SIG-M5 treated with dmso at 0.1 percent for 504 hours (cell line): Measurements from ENCODE around the gene MAPK9.

ENCODE experiments used
- DNase-seq: peaks from one replicate; lab custom pipeline; 2025; ENCODE audit not compliant: unreplicated experiment; lab: John Stamatoyannopoulos, UW

The MAPK9 gene

DNA sequence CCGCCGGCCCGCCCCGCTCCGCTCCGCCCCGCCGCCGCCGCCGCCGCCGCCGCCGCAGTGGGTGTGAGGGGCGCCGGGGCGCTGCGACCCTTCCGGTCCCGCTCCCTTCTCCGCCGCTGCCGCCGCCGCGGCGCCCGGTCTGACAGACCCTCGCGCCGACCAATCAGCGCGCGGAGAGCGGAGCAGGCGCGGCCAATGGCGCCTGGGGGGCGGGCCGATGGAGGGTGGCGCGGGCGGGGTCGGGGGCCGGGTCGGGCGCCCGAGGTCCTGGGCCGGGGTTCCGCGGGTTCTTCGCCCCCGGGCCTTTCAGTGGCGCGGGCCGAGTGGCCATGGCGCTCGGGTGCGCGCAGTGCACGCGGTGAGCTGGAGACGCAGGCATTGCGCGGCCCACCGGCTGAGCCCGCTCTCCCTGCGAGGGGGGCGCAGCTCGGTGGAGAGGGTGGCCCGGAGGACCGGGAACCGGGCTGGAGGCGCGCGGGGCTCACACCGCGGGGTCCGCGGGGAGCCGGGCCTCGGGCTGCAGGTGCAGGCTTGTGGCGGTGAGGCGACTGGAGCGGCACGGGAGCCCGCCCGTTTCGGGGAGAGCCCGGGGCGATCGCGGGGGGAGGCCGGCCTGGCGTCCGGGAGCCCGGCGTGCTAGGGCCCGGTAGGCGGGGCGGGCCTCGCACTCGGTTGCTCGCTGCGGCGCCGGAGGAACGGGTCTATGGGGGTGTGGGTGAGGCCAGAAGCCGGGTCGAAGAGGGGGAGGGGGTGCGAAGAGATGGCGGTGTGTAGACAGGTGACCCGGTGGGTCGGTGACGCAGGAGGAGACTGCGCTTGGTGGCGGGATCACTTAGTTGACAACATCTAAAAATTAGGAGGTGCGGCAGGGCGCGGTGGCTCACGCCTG, at the start of gene MAPK9:
MAPK9 (minus strand) TSS at position 141 of the 889 bp plus-strand sequence. CDS start 11,522 bp downstream, outside the sequence.
- peak; percentile 80 for DNase-seq

DNA sequence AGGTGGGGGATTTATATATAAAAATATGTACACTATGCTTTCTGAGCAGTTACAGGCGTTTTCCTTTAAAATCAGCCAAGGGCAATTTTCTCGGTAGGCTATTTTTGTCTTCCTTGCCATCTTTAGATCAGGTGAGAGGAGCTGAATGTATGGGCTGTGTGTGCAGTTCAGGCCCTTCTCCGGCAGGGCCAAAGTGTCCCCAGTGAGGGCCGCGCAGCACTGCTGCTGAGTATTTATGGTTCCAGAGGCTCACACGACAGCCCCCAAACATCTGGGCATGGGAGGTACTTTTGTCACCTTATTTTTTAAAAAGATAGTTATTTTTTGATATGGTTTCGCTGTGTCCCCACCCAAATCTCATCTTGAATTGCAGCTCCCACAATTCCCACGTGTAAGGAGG, 49.7 kb upstream of the MAPK9 start:
- no peak for DNase-seq

DNA sequence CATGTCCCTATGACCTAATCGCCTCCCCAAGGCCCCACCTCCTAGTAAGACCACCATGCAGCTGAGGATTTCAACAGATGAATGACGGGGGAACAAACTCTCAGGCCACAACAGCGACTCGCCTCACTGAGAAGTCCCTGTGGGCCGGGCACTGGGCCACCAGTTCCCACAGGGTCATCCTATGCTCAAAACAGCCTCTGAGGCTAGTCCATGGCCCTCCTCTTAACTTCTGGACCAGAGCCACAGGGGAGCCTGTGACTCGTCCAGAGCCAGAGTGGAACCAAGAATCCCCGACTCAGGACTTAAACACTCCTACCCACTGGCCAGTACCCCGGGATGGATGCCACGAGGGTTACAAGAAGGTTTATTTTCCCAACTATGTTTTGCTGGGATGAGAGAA, 49.0 kb upstream of the MAPK9 start:
- no peak for DNase-seq

DNA sequence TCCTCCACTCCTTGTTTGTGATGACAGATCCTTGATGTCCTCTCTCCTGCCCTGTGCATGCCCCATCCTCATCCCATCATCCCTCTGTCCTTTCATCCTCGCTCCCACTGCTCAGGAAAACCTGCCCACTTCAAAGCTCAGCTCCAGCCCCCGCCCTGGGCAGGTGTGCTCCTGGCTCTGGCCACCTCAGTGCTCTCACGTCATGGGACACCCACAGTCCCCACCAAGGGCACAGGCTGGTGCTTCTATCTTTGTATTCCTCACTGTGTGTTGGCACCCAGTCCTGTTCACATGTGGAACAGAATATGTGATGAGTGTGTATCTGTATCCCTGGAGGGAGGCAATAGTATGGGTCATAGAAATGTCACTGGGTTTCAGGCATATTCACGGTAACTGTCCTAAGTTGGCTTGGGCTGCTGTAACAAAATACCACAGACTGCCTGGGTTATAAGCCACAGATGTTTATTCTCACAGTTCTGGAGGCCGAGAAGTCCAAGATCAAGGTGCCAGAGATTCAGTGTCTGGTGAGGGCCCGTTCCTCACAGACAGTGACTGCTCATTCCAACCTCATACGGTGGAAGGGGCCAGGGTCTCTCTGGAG, 47.8 kb upstream of the MAPK9 start:
- no peak for DNase-seq

DNA sequence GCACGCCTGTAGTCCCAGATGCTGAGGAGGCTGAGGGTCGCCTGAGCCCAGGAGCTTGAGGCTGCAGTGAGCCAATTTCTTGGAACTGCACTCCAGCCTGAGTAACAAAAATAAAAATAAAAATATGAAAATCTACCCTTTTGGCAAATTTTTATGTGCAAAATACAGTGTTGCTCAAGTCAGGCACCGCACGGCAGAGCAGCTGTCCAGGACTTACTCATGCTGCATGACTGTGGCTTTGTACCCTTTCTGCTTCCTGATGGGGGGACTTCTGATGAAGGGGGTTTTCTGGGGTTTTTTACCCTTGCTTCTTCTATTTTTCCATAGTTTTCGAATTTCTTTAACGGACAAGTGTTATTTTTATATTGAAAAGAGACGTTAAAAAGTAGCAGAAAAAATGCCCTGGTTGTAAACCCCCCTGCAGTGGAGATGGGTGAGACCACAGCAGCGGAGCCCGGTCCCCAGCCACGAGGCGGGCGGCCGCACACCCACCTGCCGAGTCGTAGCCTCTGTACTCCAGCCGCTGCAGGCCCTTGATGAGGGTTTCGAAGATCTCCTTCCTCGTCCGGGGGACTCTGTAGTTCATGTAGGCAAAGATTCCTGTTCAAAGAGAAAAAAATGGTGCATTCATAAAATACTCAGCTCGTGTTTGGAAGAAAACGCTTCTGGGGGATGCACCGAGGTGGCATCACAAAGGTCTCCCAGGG, 46.3 kb upstream of the MAPK9 start:
- DNase-seq, result no peak

DNA sequence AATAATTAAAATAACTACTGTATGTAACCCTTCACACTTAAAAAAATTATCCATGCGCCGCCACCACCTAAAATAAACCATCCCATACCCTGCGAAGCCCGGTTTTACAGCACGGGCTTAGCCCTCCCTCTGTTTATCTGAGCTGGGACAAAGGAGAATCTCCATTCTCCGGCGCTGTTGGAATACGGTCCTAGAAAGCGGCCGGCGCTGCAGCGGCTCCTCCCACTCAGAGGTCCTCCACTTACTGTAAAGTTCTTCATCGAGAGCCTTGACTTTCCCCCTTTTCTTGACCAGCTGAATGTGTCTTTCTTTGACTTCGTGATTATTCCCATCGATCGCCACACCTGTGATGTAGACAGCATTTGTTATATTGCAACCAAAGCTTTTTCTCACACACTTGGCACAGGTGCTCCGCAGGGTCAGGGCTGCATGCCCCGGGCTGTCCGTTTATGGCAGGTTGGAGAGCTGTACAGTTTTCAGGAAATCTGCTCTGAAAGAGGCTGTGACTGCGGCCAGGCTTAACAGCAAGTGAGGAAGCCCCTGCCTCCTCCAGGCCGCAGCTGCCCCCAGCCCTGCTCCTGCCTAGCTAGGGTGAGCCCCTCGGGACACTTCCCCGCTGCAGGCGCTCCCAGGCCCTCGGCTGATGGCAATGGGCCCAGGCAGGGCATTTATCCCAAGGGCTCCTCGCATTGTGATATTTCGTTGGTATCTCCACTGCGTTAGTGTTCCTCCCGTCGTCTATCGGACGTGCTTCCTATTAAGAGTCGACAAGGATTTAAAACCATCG, 44.5 kb upstream of the MAPK9 start:
- no peak for DNase-seq

DNA sequence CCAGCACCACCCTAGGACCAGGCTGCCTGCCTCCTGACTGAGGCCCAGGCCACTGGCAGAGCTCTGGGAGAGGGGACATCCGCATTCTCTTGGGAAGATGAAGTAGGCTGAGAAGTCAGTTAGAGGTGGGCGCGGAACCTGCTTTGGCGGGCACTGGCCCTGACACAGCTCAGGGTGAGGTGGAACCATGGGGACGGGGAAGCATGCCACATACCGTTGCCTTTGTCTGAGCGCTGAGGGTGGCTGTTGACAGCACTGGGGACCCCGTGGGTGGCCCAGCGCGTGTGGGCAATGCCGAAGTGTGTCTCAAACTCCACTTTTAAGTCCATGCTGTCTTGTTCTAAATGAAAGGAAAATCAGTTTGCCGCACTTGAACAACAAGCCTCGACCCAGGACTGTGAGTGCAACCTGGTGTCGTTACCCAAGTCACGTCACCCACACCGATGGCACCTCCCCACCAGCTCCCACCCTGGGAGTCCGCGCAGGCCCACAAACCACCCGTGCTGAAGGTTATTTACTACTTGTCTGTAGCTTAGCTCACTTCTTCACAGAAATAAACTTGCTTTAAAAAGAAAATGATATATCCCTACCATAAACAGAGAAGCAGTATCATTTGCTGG, 43.8 kb upstream of the MAPK9 start:
- DNase-seq, result no peak

DNA sequence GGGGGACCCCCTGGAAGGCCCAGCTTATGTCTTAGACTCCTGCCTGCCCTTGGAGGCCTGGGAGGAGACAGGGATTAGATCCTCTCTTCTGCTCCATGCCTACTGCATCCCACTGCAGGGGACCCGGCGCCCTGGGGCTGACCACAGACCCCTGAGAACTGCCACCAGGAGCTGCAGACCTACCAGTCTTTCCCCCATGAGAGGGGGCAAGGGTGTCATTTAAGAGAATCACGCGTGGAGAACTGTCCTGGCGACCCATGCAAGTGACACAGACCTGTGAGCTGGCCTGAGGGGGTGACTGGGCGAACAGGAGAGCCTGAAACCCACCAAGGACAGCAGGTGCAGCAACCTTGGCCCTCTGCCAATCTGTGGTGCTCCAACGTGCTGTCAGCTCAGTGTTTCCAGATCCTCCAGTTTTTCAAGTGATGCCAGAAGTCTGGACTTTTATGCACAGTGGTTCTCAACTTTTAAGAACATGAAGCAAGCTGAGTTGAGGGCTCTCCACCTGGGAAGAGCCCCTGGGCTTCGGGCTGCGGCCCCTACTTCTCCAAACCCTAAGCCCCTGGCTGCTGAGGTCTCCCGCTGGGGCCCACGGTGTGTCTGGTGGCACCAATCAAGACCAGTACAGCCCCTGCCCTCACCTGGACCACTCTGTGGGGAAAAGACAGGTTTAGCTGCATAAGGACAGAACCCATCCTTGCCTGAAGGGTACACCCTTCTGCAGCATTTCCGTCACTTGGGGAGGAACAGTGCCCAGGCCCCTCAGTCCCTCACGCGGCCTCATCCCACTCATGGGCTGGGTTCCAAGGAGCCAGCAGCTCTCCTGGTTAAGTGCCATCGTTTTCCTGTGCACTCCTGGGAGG, 43.1 kb upstream of the MAPK9 start:
- no peak for DNase-seq

DNA sequence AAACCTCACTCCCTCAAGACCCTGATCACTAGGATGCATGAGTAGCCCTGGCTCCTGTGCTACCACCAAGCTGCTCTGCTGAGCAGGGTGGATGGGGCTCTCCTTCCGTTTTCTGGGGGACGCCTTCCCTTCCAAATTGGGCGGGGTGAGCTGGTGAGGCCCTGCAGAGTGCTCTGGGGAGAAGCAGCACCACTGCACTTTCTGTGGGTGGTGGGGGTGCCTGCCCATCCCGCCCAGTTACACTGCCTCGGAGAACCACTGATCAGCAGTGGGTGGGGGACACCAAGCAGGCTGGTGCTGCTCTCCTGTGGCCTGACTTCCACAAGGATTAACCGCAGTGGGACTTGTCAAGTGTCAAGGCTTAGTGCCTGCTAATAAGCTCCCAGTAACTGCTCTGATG, 42.3 kb upstream of the MAPK9 start:
- no peak for DNase-seq

DNA sequence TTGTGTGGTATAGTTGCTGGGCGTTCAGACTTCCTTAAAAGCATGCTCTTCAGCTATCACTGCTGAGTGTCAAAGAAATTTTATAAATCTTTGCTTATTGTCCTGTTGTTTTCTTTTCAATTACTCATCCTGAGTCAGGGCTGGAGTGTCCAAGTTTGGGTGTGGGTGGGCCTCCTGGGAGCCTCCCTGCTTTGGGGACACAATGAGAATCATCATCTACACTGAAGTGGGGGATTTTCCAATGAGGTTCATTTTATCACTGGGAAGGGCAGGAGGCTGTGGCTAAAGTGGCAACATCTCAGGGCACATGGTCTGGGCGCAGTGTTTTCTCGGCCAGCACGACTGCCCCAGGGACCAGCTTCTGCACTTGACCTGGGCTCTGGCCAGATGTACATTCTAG, 41.8 kb upstream of the MAPK9 start:
- no peak for DNase-seq

DNA sequence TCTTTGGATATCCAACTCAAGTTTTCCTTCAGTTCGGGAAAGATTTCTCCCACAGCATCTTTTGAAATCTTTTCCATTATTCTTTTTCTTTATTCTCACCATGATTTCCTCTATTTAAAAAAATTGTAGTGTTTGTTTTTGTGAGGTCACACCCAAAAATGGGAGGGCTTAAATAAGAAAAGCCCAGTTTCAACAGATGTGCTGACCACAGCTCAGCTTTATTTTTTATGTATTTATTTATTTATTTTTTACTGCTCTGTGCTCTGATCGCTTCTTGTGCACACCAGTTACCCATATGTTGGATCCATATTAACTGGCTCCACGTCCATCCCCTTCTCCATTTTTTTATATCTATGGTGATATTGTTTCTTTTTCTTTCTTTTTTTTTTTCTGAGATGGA, 41.0 kb upstream of the MAPK9 start:
- DNase-seq, result no peak

DNA sequence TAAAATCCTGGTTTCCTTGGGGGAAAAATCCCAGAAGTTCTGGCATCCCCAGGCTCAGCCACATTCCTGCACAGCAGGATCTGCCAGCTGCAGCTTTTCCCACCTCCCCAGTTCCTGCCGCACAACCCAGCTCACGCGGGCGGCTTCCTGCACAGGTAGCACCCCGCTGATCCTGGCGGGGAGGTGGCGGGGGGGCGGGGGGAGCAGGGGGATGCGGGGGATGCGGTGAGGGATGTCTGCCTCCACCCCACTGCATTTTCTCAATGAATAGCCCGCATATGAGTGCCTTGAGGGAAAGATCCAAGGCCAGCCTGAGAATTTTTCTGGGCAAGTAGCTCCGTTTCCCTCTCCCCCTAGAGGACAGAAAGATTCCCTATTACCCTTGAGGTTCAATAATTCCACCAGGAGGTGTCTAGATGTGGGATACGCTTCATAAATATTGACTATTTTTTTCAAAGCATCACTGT, 40.2 kb upstream of the MAPK9 start:
- no peak for DNase-seq

DNA sequence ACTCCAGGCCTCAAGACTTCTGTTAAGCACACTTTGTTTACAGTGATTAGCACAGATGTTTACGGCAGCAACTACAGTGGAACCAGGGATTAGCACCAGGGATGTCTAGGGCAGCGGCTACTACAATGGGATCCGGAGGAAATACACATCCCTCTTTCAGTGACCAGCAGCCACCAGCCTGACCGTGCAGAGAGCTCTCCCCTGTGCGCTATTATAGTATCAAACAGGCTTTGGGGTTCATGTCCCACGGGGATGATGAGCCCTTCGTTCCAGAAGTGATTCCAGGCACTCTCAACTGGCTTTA, 39.7 kb upstream of the MAPK9 start:
- no peak for DNase-seq

DNA sequence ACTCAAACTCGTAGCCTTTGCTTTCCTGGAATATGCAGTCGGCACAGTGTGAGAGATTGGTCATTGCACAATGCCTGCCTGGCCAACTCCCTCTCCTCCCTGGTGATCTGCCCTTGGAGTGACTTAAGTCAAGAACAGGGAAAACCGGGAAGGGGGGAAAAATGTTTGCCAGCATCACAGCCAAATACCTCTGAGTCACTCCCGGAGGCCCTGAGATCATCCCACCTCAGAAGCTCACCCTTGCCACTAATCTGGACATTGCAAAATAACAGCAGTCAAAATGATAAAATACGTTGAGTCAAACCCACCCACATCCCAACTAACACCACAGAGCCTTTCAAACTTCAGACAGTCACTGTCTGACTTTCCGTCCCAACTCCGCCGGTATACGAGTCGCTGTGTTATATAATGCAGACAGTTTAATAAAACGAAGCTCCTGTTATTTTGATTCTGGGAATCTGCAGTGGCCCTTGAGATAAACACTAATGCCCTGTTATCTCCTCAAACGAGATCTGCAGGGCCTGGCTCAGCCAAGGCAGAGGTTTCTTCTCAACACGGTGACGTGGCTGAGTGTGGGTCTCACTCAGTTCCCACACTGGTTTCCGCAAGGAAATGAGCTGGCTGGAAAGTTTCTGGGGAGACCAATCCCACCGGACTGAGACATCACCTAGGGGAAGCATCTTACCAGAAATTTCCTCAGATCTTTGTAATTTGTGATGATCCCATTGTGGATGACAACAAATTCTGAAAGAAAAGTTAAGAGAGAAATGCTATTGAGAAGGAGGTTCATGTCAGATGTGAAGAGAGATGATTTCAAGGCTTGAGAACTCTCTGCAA, 39.1 kb upstream of the MAPK9 start:
- no peak for DNase-seq

DNA sequence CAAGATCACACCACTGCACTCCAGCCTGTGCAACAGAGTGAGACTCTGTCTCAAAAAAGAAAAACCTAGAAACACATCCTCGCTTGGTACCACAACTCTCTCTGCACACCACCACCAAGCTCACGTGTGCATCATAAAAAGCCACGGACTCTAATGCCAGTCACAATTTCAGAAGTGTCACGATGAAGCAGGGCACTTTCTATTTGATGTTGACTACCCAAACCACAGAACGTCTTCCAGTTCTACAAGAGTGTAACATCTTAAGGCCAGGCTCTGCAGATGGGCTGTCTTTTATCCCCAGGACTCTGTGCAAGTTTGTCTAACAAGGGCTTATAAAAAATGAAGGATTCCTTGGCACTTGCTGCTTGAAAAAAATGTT, 38.4 kb upstream of the MAPK9 start:
- no peak for DNase-seq

DNA sequence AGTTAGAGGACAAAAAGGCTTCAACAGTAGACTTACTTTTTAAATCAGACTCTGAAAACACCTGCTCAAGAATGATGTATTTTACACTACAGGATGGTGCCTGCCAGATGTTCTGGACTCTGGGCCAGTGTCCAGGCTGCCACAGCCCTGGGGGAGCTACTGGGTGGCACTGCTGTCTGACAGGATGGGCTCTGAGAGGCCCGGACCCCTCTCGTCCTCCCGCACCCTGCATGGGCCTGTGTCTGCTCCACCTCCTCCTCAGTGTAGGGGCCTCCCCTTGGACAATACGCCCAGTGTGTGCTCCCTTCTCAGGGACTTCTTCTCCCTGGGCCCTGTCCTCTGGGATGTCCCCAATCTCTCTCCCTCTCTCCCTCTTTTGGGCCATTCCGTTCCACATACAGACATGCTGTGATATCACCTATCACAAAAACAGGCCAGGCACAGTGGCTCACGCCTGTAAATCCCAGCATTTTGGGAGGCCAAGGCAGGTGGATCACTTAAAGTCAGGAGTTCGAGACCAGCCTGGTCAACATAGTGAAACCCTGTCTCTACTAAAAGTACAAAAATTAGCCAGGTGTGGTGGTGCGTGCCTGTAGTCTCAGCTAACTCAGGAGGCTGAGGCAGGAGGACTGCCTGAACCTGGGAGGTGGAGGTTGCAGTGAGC, 37.9 kb upstream of the MAPK9 start:
- DNase-seq, result no peak

DNA sequence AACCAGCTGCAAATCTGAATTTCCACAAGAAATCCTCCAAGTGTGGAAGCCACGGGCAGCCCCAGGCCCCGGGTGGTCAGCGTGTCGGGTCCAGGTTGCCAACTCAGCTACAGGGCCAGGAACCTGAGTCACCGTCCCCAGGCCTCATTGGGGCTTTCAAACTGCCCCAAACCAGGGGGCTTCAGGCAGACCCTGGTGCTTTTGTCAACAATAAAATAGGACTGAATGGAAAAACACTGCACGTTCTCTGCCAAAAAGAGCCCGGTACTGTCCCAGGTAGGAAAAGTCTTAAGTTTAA, 37.2 kb upstream of the MAPK9 start:
- no peak for DNase-seq

DNA sequence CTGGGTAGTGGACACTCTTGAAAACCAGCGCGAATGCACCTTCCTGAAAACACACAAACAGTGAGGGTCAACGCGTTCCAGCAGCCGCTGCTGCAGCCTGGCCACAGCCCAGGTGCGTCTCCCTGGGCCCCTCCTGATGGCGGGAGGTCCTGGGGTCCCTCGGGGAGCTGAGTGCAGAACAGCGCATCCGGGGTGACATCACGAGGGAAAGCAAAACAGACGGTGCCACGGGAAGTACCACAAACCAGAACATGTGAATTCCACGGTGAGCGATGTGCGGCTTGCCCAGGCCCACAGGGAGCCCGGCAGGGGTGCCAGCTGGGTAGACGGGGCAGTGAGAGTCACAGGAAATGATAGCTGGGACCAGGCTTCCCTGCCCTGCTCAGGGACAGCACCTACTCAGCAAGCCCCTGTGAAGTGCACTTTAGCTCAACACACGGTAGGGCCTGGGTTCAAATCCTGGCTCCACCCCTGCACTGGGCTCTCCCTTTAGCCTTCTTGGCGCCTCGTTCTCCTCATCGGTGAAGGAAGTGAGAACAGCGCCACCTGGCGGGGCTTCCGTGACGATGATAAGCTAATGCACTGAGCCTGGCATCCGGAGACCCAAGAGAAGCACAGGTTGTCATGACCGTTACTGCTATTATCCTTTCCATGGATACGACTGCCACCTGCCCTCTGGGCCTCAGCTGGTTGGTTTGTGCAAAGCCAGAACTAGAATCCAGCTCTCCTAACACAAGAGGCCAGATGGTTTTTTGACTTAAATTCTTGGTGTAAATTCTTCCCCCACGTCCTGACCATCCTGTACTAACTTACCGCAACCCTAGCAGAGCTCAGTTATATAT, 36.6 kb upstream of the MAPK9 start:
- DNase-seq, result peak; percentile 78
